K562 (cell line): ENCODE measurements around the gene AFG1L. TPM values are rescaled to one million over a fixed set of nuclear protein-coding genes. Genes with fewer than 3 reads are reported as not detected.

Source experiments
- ATAC-seq: fragments of 200-7000 bp; cut with Tn5 transposase; 3 replicates; pipeline ENCODE4 v1.9.1; 2020; ENCODE audit warnings: moderate library complexity
- BruUV-seq: library from RNA; stranded (reverse); fragments of 400-500 nt; replicated peaks from 2 replicates; lab custom pipeline; 2021; lab: Mats Ljungman, UMichigan
- CTCF ChIA-PET: fragments of 300-600 bp; formaldehyde crosslinking; extraction: SDS; loops from one replicate; lab custom pipeline; 2021; ENCODE audit warnings: low intra/inter-chr PET ratio; lab: Yijun Ruan, JAX
- POLR2A ChIA-PET: fragments of 300-600, 350-650 bp; sonication (Branson Sonifier 250); formaldehyde crosslinking; extraction: SDS; loops from one replicate; lab custom pipeline; 2021; ENCODE audit warnings: antibody characterized with exemption, inconsistent platforms; lab: Yijun Ruan, JAX
- DNase-seq, 4 experiments: peaks; one replicate each; pipeline versions ENCODE4 v3.0.0 to v3.0.0-alpha.2; 2011 to 2018; ENCODE audit warnings: low spot score in 3 of 4, mixed read lengths in 3 of 4; ENCODE audit errors: extremely low read depth in 1 of 4
- FAIRE-seq: peaks from 2 replicates; lab custom pipeline; 2011; peaks lifted over from hg19 to GRCh38; lab: Jason Lieb, UNC
- H2AFZ ChIP-seq: 2 replicates; pipeline ENCODE4 v1.6.0; 2011; ENCODE audit warnings: low read depth, low read length, control low read depth, inconsistent platforms
- H3K27ac ChIP-seq: fragments of 200-600 bp; 3 replicates; pipeline ENCODE4 v1.8.0; 2011; ENCODE audit warnings: low read depth, mild to moderate bottlenecking, control low read depth, inconsistent platforms, low read length, moderate library complexity, mixed read lengths; ENCODE audit errors: extremely low read depth
- H3K27me3 ChIP-seq, 2 experiments: fragments of 300-600 bp in 1 of 2; 2 replicates in 1 of 2; 3 replicates in 1 of 2; pipeline versions ENCODE4 v1.6.0 to v1.8.0; 2011; ENCODE audit warnings: inconsistent platforms in 2 of 2, low read length in 2 of 2, mild to moderate bottlenecking in 1 of 2, mixed read lengths in 1 of 2, moderate library complexity in 1 of 2; ENCODE audit not compliant: control insufficient read depth in 2 of 2, insufficient read depth in 2 of 2
- H3K36me3 ChIP-seq: fragments of 300-600 bp; 3 replicates; pipeline ENCODE4 v1.8.0; 2011; ENCODE audit warnings: mild to moderate bottlenecking, low read length, inconsistent platforms; ENCODE audit not compliant: control insufficient read depth, insufficient read depth
- H3K4me1 ChIP-seq, 2 experiments: fragments of 200-600 bp in 1 of 2; replicated peaks in 1 of 2; 2 replicates in 1 of 2; 3 replicates in 1 of 2; pipeline versions ENCODE4 v1.5.1 to v1.8.0; 2011; ENCODE audit warnings: inconsistent platforms in 2 of 2, low read length in 2 of 2, mild to moderate bottlenecking in 1 of 2, mixed read lengths in 1 of 2, moderate library complexity in 1 of 2; ENCODE audit not compliant: control insufficient read depth in 2 of 2, insufficient read depth in 2 of 2
- H3K4me2 ChIP-seq: 2 replicates; pipeline ENCODE4 v1.6.1; 2011; ENCODE audit warnings: low read length, control low read depth, inconsistent platforms, mixed read lengths; ENCODE audit not compliant: insufficient read depth
- H3K4me3 ChIP-seq: fragments of 200-600 bp; sonication (generic), shearing (Covaris generic); 2 replicates; pipeline ENCODE4 v1.5.1; 2016; ENCODE audit warnings: control low read depth, inconsistent platforms
- H3K79me2 ChIP-seq: fragments of 200-600 bp; 3 replicates; pipeline ENCODE4 v1.8.0; 2011; ENCODE audit warnings: low read length, inconsistent platforms; ENCODE audit not compliant: control insufficient read depth, insufficient read depth
- H3K9ac ChIP-seq, 2 experiments: 2 replicates each; pipeline versions ENCODE4 v1.6.0 to v1.6.1; 2011; ENCODE audit warnings: low read depth in 2 of 2, low read length in 2 of 2, control low read depth in 1 of 2, inconsistent platforms in 1 of 2, mild to moderate bottlenecking in 1 of 2, mixed read lengths in 1 of 2; ENCODE audit not compliant: insufficient read depth in 1 of 2
- H3K9me1 ChIP-seq: one replicate; pipeline ENCODE4 v1.6.0; 2011; ENCODE audit warnings: inconsistent platforms, mild to moderate bottlenecking, low read length, moderate library complexity; ENCODE audit not compliant: control insufficient read depth, insufficient read depth
- H3K9me3 ChIP-seq: replicated peaks from 2 replicates; pipeline ENCODE4 v1.5.1; 2011; ENCODE audit warnings: low read depth, low read length, inconsistent platforms; ENCODE audit not compliant: control insufficient read depth, insufficient read depth
- H4K20me1 ChIP-seq: replicated peaks from 2 replicates; pipeline ENCODE4 v1.6.1; 2011; ENCODE audit warnings: low read length, inconsistent platforms, mixed read lengths; ENCODE audit not compliant: control insufficient read depth, insufficient read depth
- CREB1 ChIP-seq, 2 experiments: sonication (generic) in 1 of 2; formaldehyde crosslinking in 1 of 2; IDR thresholded peaks; 2 replicates each; pipeline versions ENCODE4 v1.6.1 to v1.8.0; 2012 to 2022; ENCODE audit warnings: inconsistent platforms in 1 of 2, mild to moderate bottlenecking in 1 of 2, missing genetic modification reagents in 1 of 2, moderate library complexity in 1 of 2
- NFIX ChIP-seq: fragments of 250-450 bp; sonication (Bioruptor Pico); IDR thresholded peaks from 2 replicates; pipeline ENCODE4 v1.4.0; 2020; ENCODE audit warnings: low read depth, mild to moderate bottlenecking, moderate library complexity
- TAF15 ChIP-seq: fragments of 200-400 bp; formaldehyde crosslinking; IDR thresholded peaks from 2 replicates; pipeline ENCODE4 v1.6.1; 2017; ENCODE audit warnings: mild to moderate bottlenecking, low read depth, low read length, moderate library complexity
- ZNF561 ChIP-seq: fragments of 450-650 bp; formaldehyde crosslinking; conservative IDR thresholded peaks from 2 replicates; pipeline ENCODE4 v1.4.0; 2020; ENCODE audit warnings: mild to moderate bottlenecking, moderate library complexity
- WGBS: fragments of 100-300 bp; shearing (Covaris generic); methylation state at CpG from one replicate; pipeline ENCODE4 v1.1.6; 2016; ENCODE audit warnings: low coverage, mixed read lengths; ENCODE audit not compliant: insufficient coverage; ENCODE audit errors: missing lambda C conversion rate; 5-methylcytosine and 5-hydroxymethylcytosine counted together
- in situ Hi-C: fragments of 300-500 bp; cut with MboI; formaldehyde crosslinking; loops from 4 replicates; pipeline ENCODE4 v1.15.0; 2018; ENCODE audit warnings: inconsistent platforms, mixed read lengths
- intact Hi-C: fragments of 100-400 bp; cut with micrococcal nuclease; formaldehyde crosslinking; loops from 2 replicates; pipeline ENCODE4 v1.14.2; 2022
- polyA plus RNA-seq, 8 experiments: library from polyadenylated mRNA; depleted of rRNA in 4 of 8; stranded (reverse) in 5 of 8; unstranded in 3 of 8; fragments of >200 nt; fragmentation: Nextera tagmentation in 2 of 8; fragmentation: Illumina TruSeq in 1 of 8; extraction: Ambion mirVana in 2 of 8; extraction: Trizol in 1 of 8; gene quantifications; 2 replicates each; pipeline versions ENCODE4 v1.2.1 to v1.2.3, GENCODE V29; 2011 to 2014; ENCODE audit warnings: inconsistent platforms in 1 of 8, missing spikeins in 1 of 8
- total RNA-seq, 7 experiments: library from RNA; depleted of rRNA in 6 of 7; stranded (reverse); fragments of >200 nt in 6 of 7; fragmentation: Illumina TruSeq in 2 of 7; extraction: Trizol in 2 of 7; gene quantifications; 2 replicates each; pipeline versions ENCODE4 v1.2.1 to v1.2.3, GENCODE V29; 2011 to 2021; ENCODE audit warnings: low replicate concordance in 1 of 7
- TF ChIP-seq, protein P1 (sequence below): fragments of 450-650 bp; formaldehyde crosslinking; IDR thresholded peaks from 2 replicates; pipeline ENCODE4 v1.4.0; 2022; ENCODE audit warnings: mild to moderate bottlenecking, moderate library complexity
- TF ChIP-seq, protein P2 (sequence below): fragments of 450-650 bp; IDR thresholded peaks from 2 replicates; pipeline ENCODE4 v1.6.1; 2016; ENCODE audit warnings: low read depth, mild to moderate bottlenecking, moderate library complexity
- TF ChIP-seq, protein P3 (sequence below): fragments of 250-450 bp; sonication (Bioruptor Pico); IDR thresholded peaks from 2 replicates; pipeline ENCODE4 v1.8.0; 2021; ENCODE audit warnings: mild to moderate bottlenecking, moderate library complexity

AFG1L gene
- total and polyA plus RNA-seq, 9 of the 15 experiments (the other 6 are each of a cell fraction or from before 2014, with no cell fraction given) = 2.2 to 15.5 (median 5.8) TPM

DNA sequence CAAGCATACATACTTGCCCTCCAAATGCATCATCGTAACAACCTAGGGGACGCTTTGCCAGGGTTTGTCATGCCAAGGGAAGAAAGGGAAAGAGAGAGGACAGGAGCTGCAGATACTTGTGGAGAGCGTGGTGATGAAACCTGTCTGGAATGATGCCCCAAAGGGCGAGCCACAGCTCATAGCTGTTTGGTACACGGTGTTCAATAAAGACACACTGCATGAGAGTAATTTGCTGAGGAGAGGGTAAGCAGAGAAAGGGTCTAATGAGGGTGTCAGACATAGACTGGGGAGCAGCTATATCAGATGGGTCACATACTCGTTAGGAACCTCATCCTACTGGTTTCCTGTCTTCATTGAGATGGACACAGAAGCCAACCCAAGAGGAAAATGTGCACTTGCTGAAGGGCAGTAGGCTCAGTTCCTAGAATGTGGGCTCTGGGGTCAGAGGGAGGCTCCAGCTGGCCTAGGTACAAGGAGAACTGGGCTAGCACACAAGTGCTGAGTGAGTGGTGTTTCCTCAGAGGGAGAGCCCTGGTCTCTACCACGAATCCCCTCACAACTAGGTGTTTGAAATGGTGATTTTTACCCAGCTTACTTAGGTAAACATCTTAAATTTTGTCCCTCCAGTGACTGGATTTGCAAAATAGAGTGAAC is 260.7 kb downstream of the AFG1L start:
- intact Hi-C loops = loop anchor here (5.0 kb wide), 2 partner anchors 282 to 517 kb away; no protein-coding TSS in a partner anchor

More for the DNA sequence above, 260.7 kb downstream of the AFG1L start:
- ATAC-seq (no peak), DNase-seq (no peak), FAIRE-seq (no peak)
- Histone ChIP-seq H4K20me1 (no peaks in the 10 kb centered on the region), H3K36me3 (no peaks in the 10 kb centered on the region), H3K4me2 (no peak overlapping the region), H3K4me1 (peaks cover 8 to 22% of the 10 kb centered on the region in 2 experiments), H3K9me3 (no peaks in the 10 kb centered on the region), H2AFZ (no peak overlapping the region), H3K9me1 (no peaks in the 10 kb centered on the region), H3K79me2 (0 out of 3 replicates have a peak, but pooled peaks cover 4% of the 10 kb centered on the region), H3K27me3 (no peaks in the 10 kb centered on the region), H3K27ac (no peak overlapping the region), H3K4me3 (no peak overlapping the region), H3K9ac (no peak overlapping the region)
- TF ChIP-seq, protein P1, sequence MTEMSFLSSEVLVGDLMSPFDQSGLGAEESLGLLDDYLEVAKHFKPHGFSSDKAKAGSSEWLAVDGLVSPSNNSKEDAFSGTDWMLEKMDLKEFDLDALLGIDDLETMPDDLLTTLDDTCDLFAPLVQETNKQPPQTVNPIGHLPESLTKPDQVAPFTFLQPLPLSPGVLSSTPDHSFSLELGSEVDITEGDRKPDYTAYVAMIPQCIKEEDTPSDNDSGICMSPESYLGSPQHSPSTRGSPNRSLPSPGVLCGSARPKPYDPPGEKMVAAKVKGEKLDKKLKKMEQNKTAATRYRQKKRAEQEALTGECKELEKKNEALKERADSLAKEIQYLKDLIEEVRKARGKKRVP (CRISPR knock-in tag) = no peak
- TF ChIP-seq, protein P2, sequence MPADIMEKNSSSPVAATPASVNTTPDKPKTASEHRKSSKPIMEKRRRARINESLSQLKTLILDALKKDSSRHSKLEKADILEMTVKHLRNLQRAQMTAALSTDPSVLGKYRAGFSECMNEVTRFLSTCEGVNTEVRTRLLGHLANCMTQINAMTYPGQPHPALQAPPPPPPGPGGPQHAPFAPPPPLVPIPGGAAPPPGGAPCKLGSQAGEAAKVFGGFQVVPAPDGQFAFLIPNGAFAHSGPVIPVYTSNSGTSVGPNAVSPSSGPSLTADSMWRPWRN = no peak
- no peak for TF ChIP-seq CREB1 (IDR thresholded peaks at IDR 0.05)
- TF ChIP-seq CREB1 (CRISPR knock-in tag; IDR thresholded peaks at IDR 0.05) = no peak
- no peak for TF ChIP-seq ZNF561 (CRISPR knock-in tag)
- TF ChIP-seq TAF15 = no peak
- TF ChIP-seq NFIX (CRISPR knock-in tag) = no peak
- TF ChIP-seq, protein P3, sequence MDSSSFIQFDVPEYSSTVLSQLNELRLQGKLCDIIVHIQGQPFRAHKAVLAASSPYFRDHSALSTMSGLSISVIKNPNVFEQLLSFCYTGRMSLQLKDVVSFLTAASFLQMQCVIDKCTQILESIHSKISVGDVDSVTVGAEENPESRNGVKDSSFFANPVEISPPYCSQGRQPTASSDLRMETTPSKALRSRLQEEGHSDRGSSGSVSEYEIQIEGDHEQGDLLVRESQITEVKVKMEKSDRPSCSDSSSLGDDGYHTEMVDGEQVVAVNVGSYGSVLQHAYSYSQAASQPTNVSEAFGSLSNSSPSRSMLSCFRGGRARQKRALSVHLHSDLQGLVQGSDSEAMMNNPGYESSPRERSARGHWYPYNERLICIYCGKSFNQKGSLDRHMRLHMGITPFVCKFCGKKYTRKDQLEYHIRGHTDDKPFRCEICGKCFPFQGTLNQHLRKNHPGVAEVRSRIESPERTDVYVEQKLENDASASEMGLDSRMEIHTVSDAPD (CRISPR knock-in tag) = no peak
- POLR2A ChIA-PET = no interaction called here
- in situ Hi-C loops = no loop called here
- BruUV-seq = no TSS peak
- 55% methylated on average over 6 of the region's 7 CpGs for WGBS
- CTCF ChIA-PET = no interaction called here
